ENCODE results near the gene RNF43. TPM values are rescaled to one million over a fixed set of nuclear protein-coding genes. Genes with fewer than 3 reads are reported as not detected.

Gene RNF43
- total RNA-seq, 4 donors from 2014 or later, result 1.5 to 8.5 (median 4.1) TPM; not detected in 1

GRCh38 chr17:58370716-58371115 is 46.6 kb downstream of the RNF43 start:
- intact Hi-C loops (cut with DNase I; ENCODE audit: low total_unique reads), result no loop called here
- no peaks in the 10 kb centered on the region for H3K27me3 ChIP-seq
- no peaks in the 10 kb centered on the region for H3K9me3 ChIP-seq
- H3K4me3 ChIP-seq, result no peak overlapping the region
- no peak for DNase-seq
- no peak for TF ChIP-seq CTCF (IDR thresholded peaks at IDR 0.05)
- no peak for TF ChIP-seq POLR2A (IDR thresholded peaks at IDR 0.05)
- no peak overlapping the region for H3K27ac ChIP-seq
- no peaks in the 10 kb centered on the region for H3K4me1 ChIP-seq
- no peaks in the 10 kb centered on the region for H3K36me3 ChIP-seq

GRCh38 chr17:58370309-58370708 is 47.0 kb downstream of the RNF43 start:
- Histone ChIP-seq H3K27ac (no peak overlapping the region), H3K4me3 (no peak overlapping the region), H3K9me3 (no peaks in the 10 kb centered on the region), H3K36me3 (no peaks in the 10 kb centered on the region), H3K27me3 (no peaks in the 10 kb centered on the region), H3K4me1 (no peaks in the 10 kb centered on the region)
- TF ChIP-seq POLR2A (IDR thresholded peaks at IDR 0.05) (no peak), CTCF (IDR thresholded peaks at IDR 0.05) (no peak)
- DNase-seq, result no peak
- intact Hi-C loops (cut with DNase I; ENCODE audit: low total_unique reads), result no loop called here

DNA sequence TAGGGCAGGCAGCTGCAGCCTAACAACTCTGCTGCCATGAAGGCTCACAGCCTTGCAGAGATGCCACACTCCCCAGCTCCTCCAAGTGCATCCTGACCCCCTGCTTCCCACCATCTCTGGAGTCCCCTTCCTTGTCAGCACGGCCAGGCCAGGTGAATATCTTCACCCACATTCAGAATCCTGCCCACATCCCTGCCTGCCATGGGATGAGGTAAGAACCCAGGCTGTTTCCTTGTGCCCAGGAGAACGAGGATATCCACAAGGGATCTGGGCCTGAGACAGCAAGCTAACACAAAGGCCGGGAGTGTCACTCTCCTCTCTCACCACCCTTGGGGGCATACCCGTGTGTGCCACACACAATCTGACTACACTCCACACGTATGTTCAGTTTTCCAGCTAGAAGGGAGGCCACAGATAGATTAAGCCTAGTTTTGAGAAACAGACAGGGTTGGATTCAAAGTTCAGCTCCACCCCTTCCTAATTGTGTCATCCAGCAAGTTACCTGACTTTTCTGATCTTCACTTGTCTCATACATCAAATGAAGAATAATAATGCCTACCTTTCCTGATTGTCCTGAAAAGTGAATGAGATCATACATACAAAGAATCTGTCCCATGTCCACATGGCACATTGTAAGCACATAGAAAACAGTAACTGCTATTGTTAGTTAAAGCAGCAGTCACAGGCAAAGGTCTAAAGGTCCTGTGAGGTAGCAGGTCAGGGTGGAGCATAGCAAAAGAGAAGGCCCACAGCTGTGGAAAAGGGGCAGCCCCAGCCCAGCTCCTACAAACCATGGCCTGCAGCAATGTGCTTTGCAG is 47.9 kb downstream of the RNF43 start:
- H3K27me3 ChIP-seq, result no peaks in the 10 kb centered on the region
- TF ChIP-seq POLR2A (IDR thresholded peaks at IDR 0.05) (no peak), CTCF (IDR thresholded peaks at IDR 0.05) (no peak)
- H3K27ac ChIP-seq, result no peak overlapping the region
- H3K36me3 ChIP-seq, result no peaks in the 10 kb centered on the region
- H3K4me3 ChIP-seq, result no peak overlapping the region
- no peaks in the 10 kb centered on the region for H3K9me3 ChIP-seq
- no peak for DNase-seq
- intact Hi-C loops (cut with DNase I; ENCODE audit: low total_unique reads), result no loop called here
- H3K4me1 ChIP-seq, result no peaks in the 10 kb centered on the region

DNA sequence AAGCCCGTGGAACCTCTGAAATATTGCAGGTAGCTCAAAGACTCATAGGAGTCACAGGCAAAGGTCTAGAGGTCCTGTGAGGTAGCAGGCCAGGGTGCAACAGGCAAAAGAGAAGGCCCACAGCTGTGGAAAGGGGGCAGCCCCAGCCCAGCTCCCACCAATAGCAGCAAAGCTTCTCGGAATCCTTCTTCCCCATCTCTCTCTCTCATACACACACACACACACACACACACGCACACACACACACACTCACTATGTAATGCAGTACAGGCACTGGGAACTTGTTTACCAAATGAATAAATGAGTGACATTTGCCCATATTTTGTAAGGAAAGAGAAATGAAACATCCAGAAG is 48.5 kb downstream of the RNF43 start:
- no peaks in the 10 kb centered on the region for H3K36me3 ChIP-seq
- H3K4me3 ChIP-seq, result no peak overlapping the region
- no peaks in the 10 kb centered on the region for H3K4me1 ChIP-seq
- no peak overlapping the region for H3K27ac ChIP-seq
- intact Hi-C loops (cut with DNase I; ENCODE audit: low total_unique reads), result no loop called here
- H3K9me3 ChIP-seq, result no peaks in the 10 kb centered on the region
- H3K27me3 ChIP-seq, result no peaks in the 10 kb centered on the region
- TF ChIP-seq POLR2A (IDR thresholded peaks at IDR 0.05), result no peak
- no peak for TF ChIP-seq CTCF (IDR thresholded peaks at IDR 0.05)
- no peak for DNase-seq

Other genes with a start within 250 kb of the RNF43 start
- not detected for gene EPX, start 224.8 kb downstream of the RNF43 start, total RNA-seq
- 10 to 100 TPM in 2 of 4 donors, 1 to 10 TPM in 2; 4.4 to 23.2 (median 12.3) TPM for gene MKS1, start 198.3 kb downstream of the RNF43 start, total RNA-seq
- gene LPO, start 178.9 kb downstream of the RNF43 start, total RNA-seq, result not detected
- 10 to 100 TPM in 1 of 4 donors, under 1 TPM in 1, not detected in 2; 0.79 to 21.7 TPM for gene MPO, start 136.6 kb downstream of the RNF43 start, total RNA-seq
- gene TSPOAP1, start 88.7 kb downstream of the RNF43 start, total RNA-seq, result 10 to 100 TPM in 3 of 4 donors, under 1 TPM in 1; 0.59 to 43.7 (median 32.4) TPM
- 100 to 1,000 TPM in 2 of 4 donors, 10 to 100 TPM in 2; 31.1 to 267 (median 98.1) TPM for gene SUPT4H1, start 65.3 kb downstream of the RNF43 start, total RNA-seq
- gene HSF5, start 70.9 kb upstream of the RNF43 start, total RNA-seq, result under 1 TPM in 1 of 4 donors, not detected in 3; 0.90 TPM
- 10 to 100 TPM in 3 of 4 donors, 1 to 10 TPM in 1; 9.7 to 59.1 (median 25.5) TPM for gene MTMR4, start 97.1 kb upstream of the RNF43 start, total RNA-seq